MV-4-11 (cell line): ENCODE results near the gene PSMD10.
A peak's percentile ranks its signal among the peaks of the same experiment; 100 is the strongest.

ENCODE experiments used
- DNase-seq: peaks from one replicate; lab custom pipeline; 2025; lab: John Stamatoyannopoulos, UW

Gene PSMD10, protein sequence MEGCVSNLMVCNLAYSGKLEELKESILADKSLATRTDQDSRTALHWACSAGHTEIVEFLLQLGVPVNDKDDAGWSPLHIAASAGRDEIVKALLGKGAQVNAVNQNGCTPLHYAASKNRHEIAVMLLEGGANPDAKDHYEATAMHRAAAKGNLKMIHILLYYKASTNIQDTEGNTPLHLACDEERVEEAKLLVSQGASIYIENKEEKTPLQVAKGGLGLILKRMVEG

DNA sequence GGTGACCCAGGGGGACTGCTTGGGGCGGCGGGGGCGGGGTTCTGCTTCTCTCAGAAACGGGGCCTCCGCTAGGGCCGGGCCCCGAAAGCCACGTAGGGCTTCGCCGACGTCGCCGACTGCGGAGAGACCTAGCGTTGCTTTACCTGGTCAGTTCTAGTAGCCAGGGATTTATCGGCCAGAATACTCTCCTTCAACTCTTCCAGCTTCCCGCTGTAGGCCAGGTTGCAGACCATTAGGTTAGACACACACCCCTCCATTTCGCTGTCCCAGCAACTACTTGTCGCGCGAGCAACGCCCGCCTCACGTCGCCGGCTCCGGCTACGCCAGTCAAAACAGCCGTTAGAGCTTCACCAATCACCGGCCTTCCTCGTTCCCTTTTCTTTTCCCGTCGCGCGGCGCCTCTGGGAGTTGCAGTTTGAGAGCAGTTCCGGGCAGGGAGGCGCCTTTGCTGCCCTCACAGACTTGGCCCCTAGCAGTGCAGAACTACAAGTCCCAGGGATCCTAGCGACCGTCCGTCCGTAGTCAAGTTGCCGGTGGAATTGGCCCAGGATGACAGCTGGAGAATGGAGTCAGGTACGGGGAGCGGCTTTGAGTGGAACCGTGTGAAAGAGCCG is at the start of gene PSMD10, which contains the start of gene ATG4A:
PSMD10 (minus strand) TSS at position 279 of the 614 bp plus-strand sequence; CDS start at position 257, 22 bp downstream.
ATG4A (plus strand) TSS at position 515 of the 614 bp plus-strand sequence; CDS start at position 564, 49 bp downstream.
- peak; percentile 93 for DNase-seq

DNA sequence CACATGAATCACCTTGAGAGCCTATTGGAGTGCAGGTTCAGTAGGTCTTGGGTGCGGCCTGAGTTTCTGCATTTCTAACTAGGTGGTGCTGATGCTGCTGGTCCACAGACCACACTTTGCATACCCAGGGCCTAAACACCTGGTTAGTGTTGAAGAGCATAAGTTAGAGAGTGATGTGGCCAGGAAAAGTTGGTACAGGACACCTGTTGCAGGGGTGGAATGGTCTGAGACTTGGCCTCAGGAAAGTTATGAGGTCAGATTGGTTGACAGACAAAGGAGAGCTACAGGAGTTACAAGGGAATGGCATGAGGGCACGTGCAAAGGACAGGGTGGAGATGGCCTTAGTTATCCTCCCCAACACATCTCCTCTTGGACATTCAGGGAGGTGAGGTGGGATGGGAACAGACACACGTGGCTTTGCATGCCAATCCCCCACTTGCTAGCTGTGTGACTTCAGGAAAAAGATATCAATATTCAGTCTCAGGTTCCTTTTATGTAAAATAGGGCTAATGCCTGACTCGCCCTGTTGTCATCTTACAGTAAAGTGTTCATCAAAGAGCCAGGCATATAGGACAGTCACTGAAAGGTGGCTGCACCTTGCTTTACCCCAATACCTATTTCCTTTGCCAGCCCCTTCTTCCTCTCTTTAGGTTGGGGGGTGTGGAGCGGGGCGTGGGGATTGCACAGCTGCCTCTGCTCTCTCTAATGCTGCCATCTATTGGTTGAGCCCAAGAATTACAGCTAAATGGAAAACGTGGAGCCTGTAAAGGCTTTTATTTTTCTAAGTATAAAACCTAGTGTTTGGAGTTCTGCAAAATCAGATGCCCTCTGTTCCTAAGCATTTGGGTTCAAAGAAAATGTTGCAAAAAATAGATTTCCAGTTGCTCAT is 47.7 kb upstream of the PSMD10 start:
- no peak for DNase-seq

DNA sequence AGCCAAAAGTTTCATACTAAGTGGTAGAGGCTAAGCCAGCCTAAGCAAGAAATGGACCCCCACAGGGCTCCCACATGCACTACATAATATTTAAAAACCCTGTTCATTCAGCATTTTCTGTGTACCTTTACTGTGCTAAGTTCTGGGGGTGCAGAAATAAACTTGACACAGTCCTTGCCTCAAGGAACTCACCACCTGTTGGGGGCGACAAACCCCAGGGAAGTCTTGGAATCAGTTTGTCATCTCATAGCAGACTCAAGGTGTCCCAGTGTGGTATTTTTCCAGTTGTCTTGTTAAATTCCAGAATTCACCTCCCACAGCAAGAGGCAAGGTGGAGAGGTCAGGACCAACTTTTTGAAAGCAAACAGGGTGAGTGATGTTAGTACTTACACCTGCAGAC is 43.4 kb upstream of the PSMD10 start:
- DNase-seq, result no peak

DNA sequence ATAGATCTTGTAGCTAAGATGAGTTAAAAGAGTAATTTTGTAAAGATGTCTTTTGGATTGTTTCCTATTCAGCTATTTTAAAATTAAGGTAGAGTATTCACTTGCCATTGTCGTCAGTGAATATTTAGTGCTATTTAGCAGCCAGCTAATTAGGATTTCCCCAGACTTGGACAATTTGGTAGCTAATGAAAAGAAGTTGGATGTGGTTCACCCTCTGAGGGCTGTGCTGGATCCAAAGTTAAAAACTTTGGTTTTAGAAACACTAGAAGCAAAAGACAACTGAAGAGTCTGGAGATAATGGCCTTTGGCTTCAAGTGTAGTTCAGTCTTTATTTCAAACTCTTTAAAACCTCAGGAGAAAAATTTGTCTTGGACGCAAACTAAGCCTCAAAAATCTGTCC is 41.5 kb upstream of the PSMD10 start:
- no peak for DNase-seq

DNA sequence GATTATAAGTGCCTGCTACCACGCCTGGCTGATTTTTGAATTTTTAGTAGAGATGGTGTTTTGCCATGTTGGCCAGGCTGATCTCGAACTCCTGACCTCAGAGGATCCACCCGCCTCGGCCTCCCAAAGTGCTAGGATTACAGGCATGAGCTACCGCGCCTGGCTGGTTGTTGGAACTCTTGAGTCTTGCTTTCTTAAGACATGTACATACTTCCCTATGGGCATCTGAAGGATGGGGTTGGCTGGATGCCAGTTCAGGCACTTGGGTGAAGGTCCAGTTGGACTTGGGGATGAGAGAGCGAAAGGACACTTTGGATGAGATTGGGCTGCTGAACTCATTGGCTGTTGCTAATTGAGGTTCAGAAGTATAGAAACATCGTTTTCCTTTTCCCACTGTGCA is 40.7 kb upstream of the PSMD10 start:
- DNase-seq, result no peak

DNA sequence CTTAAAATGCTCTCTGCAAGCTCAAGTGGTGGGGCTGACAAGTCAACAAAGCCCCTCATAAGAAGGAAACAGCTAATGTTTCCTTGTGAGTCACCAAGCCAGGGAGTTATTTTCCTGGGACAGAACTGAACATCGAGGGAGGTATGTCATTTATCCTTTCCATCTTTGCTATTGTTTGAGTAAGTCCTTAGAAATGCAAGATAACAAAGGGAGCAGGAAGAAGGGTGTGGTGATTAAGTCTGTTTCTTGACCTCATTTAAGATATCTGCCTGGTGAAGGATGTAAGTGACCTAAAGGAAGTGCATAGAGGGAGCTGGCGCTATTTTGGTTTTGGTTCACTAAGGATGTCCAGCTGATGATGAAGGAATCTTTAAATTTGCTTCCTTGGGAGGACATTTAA is 40.1 kb upstream of the PSMD10 start:
- no peak for DNase-seq

DNA sequence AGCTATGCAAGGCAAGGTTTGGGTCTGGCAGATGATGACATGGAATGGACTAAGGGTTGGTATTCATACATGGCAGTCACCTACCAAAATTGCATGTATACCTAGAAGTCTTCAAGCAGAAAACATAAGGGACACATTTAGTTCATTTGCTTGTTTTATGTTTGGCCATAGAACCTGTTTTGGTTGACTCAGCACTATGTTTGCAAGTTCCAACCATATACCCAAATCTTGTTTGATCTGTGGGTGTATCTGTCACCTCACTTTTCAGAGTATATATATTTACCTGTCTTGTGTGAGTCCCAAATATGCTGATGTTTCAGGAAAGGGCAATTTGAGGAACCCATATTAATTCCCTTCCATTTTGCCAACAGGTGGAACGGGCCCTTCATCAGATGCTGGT is 39.5 kb upstream of the PSMD10 start:
- no peak for DNase-seq

DNA sequence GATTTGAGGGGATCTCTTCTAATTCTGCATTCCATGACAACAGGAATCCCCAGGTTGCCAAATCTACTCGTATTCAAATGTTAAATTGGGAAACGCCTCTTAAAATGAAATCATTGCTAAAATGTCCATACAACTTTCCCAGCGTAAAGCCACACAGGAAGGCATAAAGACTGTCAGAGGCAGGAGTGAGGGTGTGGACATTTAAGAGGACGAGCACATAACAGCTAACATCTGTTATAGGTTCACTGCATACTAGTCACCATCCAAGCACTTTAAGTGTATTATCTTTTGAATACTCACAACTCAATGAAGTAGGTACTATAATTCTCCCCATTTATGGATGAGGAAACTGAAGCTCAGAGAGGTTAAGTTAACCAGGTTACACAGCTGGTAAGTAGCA is 35.8 kb upstream of the PSMD10 start:
- DNase-seq, result no peak

DNA sequence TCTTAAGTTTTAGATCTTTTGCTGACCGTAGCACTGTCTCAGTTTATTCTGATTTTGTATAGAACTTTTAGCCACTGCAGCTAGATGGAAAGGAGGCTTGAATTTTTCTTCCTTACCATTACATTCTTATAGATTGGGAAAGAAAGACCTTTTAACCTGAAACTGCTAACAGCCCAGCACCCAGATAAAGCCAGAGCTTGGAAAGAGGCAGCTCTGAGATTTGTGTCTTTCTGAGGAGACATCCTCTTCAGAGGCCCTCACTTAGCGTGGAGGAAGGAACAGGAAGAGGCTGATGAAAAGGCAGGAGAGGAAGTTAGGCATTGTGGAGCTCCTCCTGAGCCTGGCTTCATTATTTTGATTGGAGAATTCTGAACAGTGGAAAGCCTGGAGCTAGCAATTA is 35.3 kb upstream of the PSMD10 start:
- DNase-seq, result no peak

DNA sequence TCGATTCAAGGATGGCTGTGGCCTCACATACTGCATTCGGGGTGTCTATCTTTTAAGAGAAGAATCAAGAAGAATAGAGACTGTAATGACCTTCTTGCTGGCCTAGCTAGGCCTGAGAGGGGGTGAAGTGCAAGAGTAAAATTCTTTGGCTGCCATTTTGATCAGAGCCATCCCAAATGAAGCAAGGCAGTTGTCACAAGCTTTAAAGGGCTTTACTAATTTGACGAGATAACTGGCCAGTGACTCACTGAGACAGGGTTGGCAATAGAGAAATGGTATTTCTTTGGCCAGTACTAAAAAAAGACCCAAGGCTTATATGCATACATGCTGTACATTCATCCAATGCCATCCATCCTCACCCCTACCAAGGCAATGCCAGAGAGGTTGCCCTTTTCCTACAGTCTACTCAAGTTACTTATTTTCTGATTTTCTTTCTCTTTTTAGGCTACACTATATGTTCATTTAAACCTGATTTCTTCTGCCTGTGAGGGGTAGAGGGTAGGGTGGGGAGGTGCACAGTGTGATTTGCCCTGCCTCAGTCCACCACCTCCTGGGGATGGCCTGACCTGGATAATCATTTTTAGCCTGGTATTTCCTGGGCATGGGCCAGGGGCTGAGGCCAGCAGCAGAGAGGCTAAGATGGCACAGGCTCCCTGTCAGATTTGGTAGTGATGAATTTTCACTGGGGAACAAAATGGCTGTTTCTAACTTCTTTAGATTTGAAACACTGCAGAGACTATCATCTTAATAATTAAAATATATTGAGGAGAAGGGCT is 32.4 kb upstream of the PSMD10 start:
- no peak for DNase-seq

DNA sequence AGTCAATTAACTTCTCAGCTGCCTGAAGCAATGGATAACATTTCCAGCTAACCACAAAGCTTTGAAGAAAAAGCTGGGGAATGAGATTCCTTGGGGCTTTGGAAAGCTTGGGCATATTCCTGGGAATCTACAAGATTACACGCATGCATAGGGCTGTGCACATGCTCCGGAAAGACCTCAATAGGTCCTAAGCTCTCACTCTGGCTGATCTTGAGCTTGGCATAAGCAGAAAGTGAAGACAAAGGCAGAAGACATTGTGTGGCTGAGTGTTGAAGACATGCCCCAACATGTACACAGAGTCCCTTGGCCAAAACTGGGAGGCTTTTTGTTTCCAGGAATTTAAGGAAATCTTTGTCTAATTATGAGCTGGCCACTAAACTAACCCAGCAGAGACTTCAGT is 31.4 kb upstream of the PSMD10 start:
- DNase-seq, result no peak

DNA sequence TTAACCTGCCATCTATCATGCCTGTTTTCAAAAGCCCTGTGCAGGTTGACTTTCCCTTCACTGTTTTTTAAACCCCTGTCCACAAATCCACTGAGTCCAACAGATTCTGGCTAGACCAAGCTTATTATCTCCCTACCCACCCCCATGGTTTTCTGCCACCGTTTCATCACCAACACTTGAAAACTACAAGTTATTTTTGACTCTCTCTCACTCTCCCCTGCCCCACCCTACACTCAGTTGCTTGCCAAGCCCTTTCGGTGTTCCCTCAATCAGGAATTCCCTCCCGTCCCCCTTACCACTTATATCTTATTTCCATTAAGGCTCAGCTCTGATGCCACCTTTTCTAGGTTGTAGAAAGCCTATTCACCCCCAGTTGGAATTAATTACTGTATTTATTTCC is 29.9 kb upstream of the PSMD10 start:
- no peak for DNase-seq

DNA sequence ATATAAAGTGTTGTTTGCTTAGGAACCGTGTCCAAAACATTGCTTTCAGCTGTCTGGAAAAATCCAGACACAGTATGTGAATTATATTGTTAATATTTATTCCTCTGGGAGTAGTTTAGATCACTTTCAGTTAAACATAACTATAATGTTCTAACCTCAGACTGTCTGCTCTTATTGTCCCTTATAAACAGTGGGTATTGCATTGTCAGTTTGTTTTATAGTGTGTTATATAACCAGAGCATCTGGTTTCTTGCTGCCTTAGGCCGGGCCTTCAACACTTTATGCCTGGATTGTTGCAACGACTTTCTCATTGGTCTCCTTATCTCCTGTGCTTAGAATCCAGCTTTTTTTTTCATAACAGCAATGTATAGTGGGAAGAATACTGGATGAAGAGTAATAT is 26.6 kb upstream of the PSMD10 start:
- DNase-seq, result no peak

DNA sequence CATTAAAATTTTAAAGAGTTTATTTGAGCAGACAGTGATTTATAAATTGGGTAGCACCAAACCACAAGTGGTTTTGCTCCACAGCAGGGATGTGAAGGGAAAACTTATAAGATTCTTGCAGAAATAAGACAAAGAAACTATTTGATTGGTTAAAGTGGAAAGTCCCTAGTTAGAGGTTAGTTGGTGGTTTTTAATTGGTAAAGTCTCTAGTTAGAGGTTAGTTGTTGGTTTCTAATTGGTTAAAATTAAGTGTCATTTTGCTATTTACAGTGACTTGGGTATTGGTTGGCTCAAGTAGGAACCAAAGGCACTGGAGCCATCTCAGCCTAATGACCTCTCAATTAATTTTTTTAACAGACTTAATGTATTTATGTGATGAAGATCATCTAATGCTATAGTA is 23.2 kb upstream of the PSMD10 start:
- no peak for DNase-seq

DNA sequence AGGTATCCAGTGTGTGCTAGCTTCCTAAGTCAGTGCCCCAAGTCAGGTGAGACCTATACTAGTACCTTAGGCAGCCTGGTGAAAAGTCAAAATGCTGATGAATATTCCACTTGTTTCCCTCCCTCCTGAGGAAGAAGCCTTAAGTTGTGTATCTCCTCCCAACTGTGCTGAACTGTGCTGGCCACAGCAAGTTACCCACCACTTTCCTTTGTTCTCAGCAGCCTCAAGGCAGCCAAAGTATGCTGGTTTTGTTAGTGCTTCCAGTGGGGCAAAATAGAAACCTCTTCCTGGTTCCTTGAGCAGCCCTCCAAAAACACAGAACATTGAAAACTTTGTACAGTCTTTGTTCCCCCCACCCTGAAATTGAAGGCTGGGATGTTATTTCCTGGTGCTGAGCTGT is 14.1 kb upstream of the PSMD10 start:
- no peak for DNase-seq

DNA sequence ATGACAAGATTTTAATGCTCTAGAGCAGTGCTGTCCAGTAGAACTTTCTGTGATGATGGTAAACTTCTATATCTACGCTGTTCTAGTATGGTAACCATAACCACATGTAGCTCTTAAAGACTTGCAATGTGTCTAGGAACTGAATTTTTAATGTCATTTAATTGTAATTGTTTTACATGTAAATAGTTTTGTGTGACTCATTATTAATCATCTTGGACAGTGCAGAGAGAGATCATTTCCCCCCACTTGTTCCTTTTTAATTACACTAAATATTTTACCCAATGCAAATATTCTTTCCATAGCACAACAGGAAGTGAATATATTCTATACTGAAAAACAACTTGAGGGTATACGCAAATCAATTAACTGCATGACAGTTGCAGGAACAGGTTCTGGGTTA is 6.0 kb upstream of the PSMD10 start:
- DNase-seq, result no peak

DNA sequence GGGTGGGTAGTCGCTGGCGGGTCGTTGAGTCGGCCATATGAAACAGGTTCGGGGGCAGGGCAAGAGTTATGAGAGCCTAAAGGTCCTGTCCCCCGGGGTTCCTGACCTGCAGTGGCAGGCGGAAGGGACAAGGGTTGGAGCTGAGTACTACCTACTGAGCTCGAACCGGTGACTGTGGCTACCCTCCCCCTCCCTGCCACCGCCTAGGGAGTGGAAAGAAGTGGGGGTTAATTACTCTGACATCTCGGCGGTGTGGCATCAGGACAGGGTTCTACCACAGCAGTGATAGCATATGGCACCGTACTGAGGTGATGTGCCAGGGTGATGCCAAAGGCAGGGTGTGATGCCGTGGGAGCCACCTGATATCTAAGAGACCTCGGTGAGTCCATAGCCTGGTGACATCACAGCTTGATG is 543 bp upstream of the PSMD10 start:
- DNase-seq, result no peak

DNA sequence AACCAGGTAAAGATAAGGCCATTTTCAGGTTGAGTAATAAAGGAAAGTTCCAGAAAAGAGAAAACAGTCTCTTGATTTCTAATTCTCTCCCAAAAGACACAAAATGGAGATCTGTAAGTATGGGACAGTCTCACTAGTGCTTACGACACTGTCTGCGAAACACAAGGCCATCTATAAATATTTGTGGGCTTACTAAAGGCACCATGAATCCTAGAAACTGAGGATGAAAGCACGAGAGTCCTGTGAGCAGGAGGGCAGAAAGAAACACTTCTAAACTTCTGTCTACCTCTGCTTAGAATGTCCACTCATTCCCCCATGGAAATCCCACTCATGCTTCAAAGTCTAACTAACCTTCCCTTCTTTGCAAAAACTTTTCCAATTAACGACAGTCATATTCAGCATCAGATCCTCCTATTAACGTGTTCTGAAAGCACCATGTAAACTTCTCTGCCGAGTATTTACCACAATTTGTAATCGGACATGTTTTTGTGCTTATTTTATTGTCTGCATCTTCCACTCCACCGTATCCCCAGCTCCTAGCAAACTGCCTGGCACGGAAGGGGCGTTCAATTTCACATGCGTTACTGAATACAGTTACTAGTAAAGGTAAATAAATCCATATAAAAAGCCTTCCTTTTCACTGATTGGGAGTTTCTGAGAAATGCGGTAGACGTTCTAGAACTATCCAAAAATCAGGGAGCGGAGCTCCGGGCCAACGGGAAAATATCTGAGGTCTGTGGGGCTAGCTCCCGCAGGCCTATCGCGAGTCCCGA is 665 bp downstream of the PSMD10 start:
- DNase-seq, result no peak

DNA sequence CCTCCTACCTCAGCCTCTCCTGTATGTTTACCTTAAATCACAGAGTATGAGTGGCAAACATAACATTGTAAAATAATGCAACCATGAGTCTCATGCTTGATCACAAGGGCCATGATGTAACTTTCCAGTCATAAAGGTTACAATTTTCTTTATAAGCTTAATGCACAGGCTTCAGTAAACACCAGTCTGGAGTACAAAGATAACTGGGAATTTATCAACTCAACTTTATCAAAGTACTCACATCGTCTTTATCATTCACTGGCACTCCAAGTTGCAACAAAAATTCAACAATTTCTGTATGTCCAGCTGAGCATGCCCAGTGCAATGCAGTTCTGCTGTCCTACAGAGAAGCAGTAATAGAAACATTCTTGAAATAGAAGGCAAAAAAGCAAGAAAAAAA is 2.8 kb downstream of the PSMD10 start:
- DNase-seq, result no peak

DNA sequence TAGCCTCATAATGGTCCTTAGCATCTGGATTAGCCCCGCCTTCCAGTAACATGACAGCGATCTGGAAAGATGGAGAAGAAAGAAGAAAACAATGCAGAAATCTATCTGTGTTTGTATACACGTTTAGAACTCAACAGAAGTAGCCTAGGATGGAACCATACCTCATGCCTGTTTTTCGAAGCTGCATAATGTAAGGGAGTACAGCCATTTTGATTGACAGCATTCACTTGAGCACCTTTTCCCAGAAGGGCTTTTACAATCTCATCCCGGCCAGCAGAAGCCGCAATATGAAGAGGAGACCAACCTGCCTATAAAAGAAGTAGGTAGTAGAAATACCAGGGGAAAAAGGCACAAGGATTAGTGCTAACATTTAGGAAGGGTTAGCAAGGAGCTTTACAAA is 3.5 kb downstream of the PSMD10 start:
- no peak for DNase-seq

DNA sequence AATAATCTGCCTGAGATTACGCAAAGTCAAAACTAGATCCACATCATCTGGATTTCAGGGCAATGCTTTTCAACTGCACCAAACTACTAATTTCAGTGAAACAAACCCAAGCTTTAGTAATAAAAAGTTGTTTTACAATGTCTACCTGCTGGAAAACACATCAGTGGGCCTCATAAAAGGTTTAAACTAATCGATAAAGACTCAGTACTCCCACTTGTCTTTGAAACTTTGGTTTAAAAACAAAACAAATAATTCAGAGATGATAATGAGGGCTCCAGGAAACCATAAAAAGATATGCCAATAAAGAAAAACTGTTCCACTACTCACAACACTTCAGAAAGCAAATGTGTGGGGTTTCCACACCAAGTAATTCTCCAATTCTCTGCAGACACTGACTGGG is 10.2 kb downstream of the PSMD10 start:
- no peak for DNase-seq

DNA sequence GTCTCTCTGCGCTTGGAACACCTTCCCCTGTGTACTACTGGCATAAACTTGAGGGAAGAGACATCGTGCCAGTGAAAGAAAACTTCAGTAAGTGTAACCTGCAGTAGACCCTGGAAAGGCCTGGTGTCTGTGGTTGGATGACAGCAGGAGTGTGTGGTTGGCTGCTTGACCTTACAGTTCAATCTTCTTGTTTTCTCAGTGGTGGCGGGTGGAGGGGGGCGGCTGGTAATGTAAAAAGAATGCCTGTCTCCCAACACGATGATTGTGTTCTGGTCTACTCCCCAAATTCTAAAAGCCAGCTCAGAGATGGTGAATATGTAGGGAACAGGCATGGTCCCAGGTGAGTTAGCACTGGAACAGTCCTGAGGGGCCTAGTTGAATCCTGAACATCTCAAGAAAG is 18.6 kb downstream of the PSMD10 start:
- DNase-seq, result no peak
